NCI-H1694 treated with DMSO at 0.1 percent for 48 hours (cell line): ENCODE results near the gene DHX34.
"Not testable (repeated sequence)": the region's sequence is repeated elsewhere in the genome, so short reads cannot be mapped to it uniquely, and the experiment has no call there.

ENCODE experiments used
- DNase-seq: peaks from one replicate; lab custom pipeline; 2025; lab: John Stamatoyannopoulos, UW

Gene DHX34

DNA sequence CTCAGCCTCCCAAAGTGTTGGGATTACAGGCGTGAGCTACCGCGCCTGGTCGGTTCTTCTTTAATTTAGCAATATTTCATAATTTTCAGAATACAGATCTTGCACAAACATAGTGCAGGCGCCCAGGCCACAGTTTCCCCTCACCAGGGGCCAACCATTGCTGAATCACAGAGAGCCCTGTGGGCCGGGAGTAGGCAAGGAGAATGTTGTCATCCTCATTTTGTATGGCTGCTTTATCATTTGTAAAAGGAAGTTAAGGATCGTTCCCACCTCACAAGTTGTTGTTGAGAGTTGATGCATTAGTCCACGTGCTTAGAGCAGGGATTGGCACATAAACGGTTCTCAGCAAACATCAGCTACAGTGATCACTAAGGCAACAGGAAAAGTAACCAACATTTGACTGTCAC, 40.0 kb downstream of the DHX34 start:
- DNase-seq = no peak

DNA sequence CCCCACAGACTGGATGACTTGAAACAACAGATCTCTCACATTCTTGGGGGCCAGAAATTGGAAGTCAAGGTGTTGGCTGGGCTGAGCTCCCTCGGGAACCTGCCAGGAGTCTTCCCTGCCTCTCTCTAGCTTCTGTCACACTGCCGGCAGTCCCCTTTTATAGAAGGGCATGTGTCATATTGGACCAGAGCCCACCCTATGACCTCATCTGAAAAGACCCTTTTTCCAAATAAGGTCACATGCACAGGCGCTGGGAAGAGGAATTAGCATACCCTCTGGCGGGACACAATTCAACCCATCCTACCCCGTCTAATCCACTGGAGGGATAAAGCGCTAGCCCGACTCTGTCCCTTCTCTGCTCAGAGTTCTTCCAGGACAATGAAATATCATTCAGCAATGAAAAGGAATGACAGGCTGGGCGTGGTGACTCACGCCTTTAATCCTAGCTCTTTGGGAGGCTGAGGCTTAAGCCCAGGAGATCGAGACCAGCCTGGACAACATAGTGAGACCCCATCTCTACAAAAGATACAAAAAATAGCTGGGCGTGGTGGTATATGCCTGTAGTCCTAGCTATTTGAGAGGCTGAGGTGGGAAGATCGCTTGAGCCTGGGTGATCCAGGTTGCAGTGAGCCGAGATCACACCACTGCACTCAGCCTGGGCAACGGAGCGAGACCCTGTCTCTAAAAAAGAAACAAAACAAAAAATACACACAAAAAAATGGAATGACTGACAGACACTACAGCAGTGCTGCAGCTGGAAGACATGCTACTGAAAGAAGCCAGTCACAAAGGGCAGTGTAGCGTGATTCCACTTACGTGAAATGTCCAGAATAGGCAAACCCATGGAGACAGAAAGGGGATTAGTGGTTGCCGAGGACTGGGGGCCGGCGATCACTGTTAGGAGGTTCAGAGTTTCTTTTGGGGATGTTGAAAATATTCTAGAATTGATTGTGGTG, 41.7 kb downstream of the DHX34 start:
- peak; percentile 51 for DNase-seq

DNA sequence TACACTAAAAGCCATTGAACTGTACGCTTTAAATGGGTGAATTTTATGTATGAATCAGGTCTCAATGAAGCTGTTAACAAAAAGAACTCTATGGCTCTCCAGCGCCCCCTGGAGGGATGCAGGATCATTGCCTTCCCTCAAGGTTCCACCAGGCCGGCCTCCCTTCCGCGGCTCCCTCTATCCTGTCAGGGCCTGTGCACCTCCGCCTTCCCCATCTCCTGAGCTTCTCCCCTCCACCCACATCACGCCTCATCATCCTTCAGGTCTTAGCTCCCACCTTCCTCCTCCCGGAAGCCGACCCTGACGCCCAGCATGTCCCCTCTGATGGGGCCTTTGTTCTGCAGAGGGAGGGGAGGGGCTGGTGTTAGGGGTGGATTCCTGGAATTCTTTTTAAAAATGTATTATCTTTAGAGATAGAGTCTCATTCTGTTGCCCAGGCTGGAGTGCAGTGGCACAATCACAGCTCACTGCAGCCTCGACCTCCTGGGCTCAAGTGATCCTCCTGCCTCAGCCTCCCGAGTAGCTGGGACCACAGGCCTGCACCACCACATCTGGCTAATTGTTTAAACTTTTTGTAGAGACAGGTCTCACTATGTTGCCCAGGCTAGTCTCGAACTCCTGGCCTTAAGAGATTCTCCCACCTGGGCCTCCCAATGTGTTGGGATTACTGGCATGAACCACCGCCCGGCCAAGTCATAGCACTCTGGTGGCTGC, 42.6 kb downstream of the DHX34 start:
- DNase-seq = peak; percentile 80

DNA sequence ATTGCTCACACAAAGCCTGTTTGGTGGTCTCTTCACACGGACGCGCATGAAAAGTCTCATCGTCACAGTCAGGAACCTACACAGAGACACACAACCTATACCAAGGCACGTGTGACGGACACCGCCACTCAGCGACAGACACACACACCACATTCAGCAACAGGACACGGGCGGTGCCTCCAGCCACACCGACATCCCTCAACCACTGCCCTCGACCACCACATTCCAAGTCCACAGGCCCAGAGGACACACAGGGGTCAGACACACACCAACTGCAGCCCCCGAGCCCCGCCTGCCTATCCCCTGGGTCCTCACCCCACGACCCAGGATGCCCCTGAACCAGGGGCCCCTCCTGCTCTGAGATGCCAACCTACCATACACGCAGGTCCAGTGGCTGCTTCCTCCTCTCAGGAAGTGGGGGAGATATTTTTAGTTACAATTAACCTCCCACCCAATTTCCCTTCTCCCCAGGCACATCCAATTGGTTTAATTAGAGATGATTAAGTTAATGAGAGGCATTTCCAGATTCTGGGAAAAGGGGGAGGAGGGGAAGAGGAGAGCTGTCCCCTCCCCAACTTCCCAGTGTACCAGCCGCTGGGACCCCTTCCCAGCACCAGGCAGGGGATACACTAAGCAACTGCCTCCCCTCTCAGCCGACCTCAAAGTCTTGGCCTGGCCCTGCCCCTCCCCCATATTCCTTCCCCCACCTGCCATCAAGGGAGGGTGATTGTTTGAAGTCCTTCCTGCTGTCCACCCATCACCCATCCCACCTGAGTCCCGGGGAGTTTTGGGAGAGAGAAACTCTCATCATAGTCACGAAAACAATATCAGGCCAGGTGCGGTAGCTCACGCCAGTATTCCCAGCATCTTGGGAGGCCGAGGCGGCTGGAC, 49.8 kb downstream of the DHX34 start:
- DNase-seq = no peak

DNA sequence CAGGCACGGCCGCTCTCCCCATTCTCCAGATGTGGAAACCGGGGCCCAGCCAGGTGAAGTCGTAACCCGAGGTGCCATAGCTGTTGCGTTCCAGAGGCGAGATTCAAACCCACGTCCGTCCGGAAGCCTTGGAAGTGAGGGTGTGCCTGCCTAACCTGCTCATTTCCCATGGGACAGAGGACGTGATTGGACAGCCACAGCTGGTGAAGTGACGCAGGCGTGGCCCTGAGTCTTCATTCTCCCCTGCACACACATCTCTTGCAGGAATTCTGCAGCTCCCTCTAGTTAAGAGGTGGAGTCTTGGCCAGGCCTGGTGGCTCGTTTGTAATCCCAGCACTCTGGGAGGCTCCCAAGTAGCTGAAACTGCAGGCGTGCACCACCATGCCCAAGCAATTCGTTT, 53.4 kb downstream of the DHX34 start:
- DNase-seq = no peak

DNA sequence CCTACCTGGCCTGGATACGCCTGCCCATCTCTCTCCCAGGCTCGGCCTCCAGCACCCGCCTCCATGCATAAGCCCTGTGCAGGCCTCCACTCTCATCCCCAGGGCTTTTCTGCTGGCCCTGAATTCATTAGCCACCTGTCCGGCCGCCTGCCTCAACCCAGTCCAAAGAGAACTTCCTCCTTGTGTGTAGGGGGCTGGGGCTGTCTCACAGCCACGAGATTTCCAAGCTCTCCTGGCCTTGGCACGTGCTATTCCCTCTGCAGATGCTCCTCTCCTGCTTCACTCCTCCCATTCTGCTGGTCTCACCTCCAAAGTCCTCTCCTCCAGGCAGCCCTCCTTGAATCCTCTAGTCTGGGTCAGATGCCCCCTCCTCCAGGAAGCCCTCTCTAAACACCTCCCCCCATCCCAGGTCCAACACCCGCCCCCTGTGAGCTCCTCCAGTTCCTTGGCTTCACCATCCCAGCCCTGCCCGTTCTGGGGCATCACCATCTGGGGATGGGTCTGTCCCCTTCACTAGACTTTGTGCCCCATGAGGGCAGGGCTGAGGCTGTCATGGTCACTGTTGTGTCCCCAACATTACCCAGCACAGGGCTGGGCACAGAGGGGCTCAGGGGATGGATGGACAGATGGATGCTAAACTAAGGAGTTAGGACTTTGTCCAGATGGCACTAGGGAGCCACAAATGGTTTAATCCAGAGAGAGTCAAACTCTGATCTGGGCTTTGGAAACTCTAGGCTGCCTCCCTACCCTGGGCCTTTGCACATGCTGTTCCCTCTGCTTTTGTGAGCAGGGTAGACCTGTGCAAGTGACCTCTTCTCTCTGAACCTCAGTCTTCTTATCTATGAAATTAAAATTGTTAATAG, 55.5 kb downstream of the DHX34 start:
- DNase-seq = no peak

DNA sequence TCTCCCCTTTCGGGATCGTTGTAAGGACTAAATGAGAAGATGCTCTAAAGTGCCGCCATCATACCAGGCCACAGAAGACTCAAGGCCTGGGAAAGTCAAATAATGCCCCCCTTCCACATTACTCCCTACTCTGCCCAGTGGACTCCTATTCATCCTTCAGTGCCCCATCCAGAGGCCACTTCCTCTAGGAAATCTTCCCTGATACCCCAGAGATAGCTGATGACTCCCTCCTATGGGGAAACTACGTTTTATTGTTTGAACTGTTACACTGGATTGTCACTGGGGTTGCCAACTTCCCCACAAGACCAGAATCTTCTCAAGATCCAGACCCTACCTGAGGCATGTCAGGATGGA, 56.1 kb downstream of the DHX34 start:
- DNase-seq = no peak

DNA sequence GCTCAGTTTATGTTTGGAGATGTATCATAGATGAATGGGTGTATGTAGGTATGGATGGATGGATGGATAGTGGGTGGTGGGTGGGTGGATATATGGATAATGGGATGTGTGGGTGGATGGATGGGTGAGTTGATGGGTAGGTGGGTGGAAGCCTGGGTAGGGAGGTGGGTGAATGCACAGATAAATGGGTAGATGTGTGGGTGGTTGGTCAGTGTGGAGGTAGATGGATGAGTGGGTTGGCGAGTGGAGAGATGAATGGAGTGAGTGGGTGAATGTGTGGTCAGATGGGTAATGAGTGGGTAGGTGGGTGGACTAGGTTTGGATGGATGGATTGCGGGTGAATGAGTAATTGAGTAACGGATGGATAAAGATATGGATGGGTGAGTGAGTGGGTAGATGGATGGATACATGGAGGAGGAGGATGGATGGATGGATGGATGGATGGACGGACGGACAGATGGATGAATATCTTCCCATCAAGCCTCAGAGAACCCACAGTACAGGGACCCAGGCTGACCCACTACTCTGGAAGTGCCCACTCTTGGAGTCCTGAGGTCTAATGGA, 56.8 kb downstream of the DHX34 start:
- no peak for DNase-seq

DNA sequence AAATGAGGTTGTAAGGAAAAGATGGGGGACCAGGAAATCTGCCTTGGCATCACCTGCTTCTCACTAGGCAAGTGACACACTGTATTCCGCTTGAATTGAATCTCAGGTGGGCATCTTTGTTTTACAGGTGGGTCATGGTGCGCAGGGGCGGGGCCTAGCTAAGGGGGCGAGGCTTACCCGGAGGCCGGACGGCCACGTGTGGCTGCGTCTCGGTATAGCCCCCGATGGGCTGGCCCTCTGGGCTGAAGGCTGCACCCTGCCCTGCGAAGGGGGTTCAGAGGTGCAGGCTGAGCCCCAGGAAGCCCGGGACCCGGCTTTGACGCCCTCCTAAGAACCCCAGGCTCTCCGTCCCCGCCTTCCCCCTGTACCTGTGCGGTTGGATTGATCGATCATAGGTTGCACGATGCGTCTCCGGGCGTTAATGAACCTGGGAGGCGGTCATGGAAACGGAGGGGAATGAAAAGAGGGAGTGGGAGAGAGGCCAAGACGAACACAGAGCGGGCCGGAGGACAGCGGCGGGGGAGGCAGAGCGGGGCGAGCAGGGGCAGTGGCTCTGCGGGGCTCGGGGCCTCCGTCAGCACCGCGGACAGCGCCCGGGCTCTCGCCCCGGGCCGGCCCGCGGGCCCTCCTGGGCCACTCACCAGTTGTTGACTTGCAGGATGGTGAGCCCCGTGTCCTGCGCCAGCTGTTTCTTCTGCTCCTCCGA, 57.7 kb downstream of the DHX34 start:
- no peak for DNase-seq

DNA sequence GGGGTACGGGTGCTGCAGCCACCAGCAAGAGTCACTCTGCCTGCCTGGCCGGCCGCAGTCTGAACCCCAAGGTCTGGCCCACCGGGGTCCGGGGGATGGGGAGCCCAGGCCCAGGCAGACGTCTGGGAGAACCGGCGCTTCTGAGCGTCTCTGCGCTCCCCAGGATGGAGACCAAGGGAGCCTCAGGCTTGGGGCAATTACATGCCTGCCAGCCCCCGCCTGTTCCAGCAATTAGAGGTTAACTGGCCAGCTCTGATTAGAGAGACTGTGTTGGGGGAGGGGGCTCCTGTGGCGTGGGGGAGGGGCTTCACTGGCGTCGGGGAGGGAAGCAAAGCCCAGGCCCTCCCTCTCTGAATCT, 58.3 kb downstream of the DHX34 start:
- DNase-seq = no peak

DNA sequence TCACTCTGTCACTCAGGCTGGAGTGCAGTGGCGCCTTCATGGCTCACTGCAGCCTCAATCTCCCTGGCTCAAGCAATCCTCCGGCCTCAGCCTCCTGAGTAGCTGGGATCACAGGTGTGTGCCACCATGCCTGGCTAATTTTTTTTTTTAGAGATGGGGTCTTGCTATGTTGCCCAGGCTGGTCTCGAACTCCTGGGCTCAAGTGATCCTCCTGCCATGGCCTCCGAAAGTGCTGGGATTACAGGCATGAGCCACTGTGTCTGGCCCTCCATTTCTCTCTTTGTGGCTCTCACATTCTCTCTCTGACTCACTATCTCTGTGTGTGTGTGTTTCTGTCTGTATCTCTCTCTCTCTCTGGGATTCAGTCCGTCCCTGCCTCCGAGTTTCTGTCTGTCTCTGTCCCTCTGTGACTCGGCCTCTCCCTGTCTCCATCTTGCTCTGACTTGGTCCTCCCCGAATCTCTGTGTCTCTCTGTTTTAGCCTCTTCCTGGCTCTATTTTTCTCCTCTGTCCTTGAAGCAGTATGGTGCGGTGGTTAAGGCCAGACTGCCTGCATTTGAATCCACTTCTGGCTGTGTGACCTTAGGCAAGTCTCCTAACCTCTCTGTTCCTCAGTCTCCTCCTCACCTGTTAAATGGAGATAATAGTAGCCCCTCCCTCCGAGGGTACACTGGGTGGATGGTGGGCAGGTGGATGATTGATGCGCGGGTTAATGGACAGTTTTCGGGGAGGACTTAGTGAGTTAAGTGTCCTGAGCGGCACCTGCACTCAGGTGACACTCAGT, 59.2 kb downstream of the DHX34 start:
- DNase-seq = no peak

DNA sequence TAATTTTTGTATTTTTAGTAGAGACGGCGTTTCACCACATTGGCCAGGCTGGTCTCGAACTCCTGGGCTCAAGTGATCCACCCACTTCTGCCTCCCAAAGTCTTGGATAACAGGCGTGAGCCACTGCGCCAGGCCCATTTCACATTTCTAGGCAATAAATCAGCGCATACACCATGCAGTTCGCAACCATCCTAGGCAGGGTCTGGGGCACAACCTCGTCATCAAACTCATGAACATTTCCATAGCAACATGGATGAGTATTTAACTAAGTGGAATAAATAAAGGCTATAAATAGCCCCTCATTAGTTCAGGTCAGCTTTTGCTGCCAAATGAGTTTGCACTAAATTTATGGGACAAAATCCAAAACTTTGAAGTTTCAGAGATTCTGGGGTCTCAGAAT, 62.0 kb downstream of the DHX34 start:
- DNase-seq = no peak

DNA sequence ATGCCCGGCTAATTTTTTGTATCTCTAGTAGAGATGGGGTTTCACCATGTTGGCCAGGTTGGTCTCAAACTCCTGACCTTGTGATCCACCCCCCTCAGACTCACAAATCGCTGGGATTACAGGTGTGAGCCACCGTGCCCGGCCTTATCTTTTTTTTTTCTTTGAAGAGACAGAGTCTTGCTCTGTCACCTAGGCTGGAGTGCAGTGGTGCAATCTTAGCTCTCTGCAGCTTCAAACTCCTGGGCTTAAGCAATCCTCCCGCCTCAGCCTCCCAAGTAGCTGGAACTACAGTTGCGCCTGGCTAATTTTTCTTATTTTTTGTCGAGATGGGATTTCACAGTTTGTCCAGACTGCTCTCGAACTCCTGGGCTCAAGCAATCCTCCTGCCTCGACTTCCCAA, 62.6 kb downstream of the DHX34 start:
- not testable (repeated sequence) for DNase-seq

DNA sequence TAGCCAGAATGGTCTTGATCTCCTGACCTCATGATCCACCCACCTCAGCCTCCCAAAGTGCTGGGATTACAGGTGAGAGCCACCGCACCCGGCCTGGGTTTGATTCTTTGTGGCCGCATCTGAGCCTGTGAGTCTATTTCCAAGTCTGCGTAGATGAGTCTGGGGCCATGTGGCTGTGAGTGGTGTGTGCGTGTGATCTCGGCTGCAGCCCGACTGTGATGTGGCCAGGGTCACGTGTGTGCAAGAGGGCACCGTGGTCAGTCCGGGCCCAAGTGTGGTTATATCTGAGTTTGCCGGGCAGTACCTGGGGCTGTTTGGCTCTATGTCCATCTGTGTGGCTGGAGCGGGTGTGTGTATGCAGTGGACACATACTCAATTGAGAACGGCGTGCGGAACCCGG, 64.8 kb downstream of the DHX34 start:
- no peak for DNase-seq

DNA sequence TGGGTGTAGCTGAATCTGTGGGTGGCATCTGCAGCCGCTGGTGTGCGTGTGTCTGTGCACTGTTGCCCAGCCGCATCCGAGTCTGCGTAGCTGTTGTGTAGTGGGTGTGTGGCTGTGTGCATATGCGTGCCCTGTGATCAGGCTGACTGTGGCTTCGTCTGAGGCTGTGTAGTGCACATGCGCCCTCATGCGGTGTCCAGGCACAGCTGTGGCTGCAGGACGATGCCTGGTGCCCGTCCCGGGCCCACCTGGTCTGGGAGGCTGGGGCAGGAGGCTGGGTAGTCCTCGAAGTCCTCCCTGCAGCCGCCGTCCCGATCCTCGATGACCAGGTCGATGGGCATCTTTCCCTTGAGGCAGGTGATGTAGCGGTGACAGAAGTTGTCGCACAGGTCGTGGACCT, 65.4 kb downstream of the DHX34 start:
- peak; percentile 22 for DNase-seq

DNA sequence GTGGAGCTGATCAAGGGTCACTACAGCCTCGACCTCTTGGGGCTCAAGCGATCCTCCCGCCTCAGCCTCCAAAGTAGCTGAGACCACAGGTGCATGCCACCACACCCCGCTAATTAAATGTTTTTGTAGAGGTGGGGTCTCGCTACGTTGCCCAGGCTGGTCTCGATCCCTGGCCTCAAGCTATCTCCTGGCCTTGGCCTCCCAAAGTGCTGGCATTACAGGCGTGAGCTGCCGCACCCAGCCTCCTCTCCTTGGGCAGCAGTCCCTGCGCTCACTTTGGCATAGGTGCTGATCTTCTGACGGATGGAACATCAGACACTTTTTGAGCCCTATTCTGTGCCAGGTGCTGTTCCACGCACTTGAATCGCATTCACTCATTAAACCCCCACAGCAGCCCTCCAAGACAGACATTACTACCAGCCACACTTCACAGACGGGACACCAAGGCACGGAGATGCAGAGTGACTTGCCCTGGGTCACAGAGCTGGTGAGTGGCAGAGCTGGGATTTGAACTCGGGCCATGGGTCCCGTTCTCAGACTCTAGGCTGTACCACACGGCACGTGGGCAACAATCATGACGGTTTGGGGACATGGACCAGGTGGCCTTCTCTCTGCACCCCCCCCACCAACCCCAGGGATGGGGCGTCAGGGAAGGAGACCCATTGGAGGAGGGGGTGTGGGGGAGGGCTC, 67.0 kb downstream of the DHX34 start:
- no peak for DNase-seq

DNA sequence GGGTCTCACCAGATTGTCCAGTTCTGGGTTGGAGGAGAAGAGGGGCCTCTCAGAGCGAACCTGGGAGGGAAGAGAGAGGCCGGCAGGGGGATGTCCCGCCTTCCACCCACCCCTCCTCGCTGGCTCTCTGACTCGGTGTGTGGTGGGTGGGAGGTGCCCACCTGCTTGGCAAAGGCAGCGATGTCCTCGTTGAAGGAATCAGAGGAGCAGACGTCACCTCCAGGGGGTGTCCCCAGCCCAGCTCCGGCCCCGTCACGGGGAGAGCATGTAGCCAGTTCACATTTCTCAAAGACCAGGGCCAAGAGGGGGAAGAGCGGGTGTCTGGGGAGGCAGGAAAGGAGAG, 67.5 kb downstream of the DHX34 start:
- no peak for DNase-seq

DNA sequence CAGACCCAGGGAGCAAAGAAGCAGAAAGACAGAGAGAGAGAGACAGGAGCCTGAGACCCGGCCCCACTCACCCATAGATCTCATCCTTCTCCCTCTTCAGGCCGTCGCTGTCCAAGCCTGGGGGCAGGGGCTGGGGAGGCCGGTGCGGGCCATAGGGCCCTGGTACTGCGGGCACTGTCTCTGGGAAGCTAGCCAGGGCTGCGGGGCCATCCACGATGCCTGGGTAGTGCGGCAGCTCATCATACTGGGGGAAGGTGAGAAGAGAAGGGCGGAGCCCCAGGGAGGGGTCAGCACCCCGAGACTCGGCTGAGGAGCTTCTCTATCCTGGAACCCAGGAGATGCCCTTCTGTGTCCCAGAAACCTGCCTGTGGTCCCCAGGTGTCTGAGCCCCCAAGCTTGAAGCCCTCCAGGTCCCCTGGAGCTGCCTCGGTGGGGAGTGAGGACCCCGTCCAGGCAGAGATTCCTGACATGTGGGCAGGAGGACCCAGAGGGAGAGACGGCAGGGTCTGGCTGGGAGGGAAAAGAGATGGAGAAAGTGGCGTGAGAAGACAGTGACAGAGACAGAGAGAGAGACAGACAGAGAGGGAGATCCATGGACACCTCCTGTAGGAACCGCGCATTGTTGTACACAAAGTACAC, 68.1 kb downstream of the DHX34 start:
- DNase-seq = no peak
